Osteoblast (primary cell): Measurements from ENCODE around the gene GH1. TPM values are rescaled to one million over a fixed set of nuclear protein-coding genes. Genes with fewer than 3 reads are reported as not detected.

Source experiments
- DNase-seq: peaks from one replicate; pipeline ENCODE4 v3.0.0; 2011; ENCODE audit warnings: low spot score, mixed read lengths; ENCODE audit not compliant: insufficient read length; ENCODE audit errors: missing footprints
- H2AFZ ChIP-seq: 2 replicates; pipeline ENCODE4 v1.6.0; 2011; ENCODE audit warnings: mild to moderate bottlenecking, low read length
- H3K27ac ChIP-seq: 2 replicates; pipeline ENCODE4 v1.5.1; 2011; ENCODE audit warnings: mild to moderate bottlenecking, low read depth, low read length, moderate library complexity
- H3K27me3 ChIP-seq: 2 replicates; pipeline ENCODE4 v1.6.0; 2012; ENCODE audit warnings: mild to moderate bottlenecking, control low read depth, inconsistent platforms, low read length, moderate library complexity; ENCODE audit not compliant: insufficient read depth
- H3K36me3 ChIP-seq: 2 replicates; pipeline ENCODE4 v1.5.1; 2011; ENCODE audit warnings: mild to moderate bottlenecking, low read length, control low read depth, moderate library complexity; ENCODE audit not compliant: insufficient read depth
- H3K4me1 ChIP-seq: 2 replicates; pipeline ENCODE4 v1.5.1; 2011; ENCODE audit warnings: mild to moderate bottlenecking, low read length, control low read depth, moderate library complexity; ENCODE audit not compliant: insufficient read depth
- H3K4me2 ChIP-seq: 2 replicates; pipeline ENCODE4 v1.6.0; 2011; ENCODE audit warnings: mild to moderate bottlenecking, low read length; ENCODE audit not compliant: insufficient read depth
- H3K4me3 ChIP-seq: fragments of 200-600 bp; sonication (generic); 3 replicates; pipeline ENCODE4 v1.5.1; 2012; ENCODE audit warnings: mild to moderate bottlenecking, low read length, inconsistent platforms; ENCODE audit not compliant: insufficient read depth
- H3K79me2 ChIP-seq: 2 replicates; pipeline ENCODE4 v1.6.0; 2012; ENCODE audit warnings: mild to moderate bottlenecking, low read length, control low read depth, inconsistent platforms; ENCODE audit not compliant: insufficient read depth
- H3K9me3 ChIP-seq: 2 replicates; pipeline ENCODE4 v1.5.1; 2011; ENCODE audit warnings: low read depth, low read length, control low read depth
- H4K20me1 ChIP-seq: 2 replicates; pipeline ENCODE4 v1.6.0; 2012; ENCODE audit warnings: mild to moderate bottlenecking, low read length, control low read depth; ENCODE audit not compliant: insufficient read depth
- total RNA-seq: library from RNA; depleted of rRNA; stranded (reverse); fragments of >200 nt; gene quantifications from 2 replicates; pipeline ENCODE4 v1.2.3, GENCODE V29; 2012
- TF ChIP-seq, protein P1 (sequence below): IDR thresholded peaks from 2 replicates; pipeline ENCODE4 v1.5.1; 2011; ENCODE audit warnings: mild to moderate bottlenecking, low read depth, low read length, moderate library complexity; ENCODE audit errors: extremely low read depth

GH1 gene
- total RNA-seq, 1 donor, result not detected

DNA sequence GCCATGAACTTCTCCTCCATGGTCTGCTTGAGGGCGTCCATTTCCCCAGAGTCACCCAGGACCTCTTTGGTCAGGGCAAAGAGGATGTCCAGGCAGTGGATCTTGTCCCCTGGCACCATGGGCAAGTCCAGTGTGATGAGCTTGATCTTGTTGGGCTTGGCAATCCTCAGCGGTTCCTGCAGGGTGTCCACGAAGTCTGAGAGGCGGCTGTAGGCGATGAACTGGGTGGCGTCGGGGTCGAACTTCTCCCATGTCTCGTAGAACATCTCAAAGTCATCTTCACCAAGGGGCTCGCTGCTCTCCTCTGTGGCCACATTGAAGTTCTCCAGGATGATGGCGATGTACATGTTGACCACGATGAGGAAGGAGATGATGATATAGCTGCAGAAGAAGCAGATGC lies 22.5 kb upstream of the GH1 start:
- Histone ChIP-seq H3K4me3 (no peak overlapping the region), H3K4me1 (no peaks in the 10 kb centered on the region), H2AFZ (no peak overlapping the region), H3K79me2 (no peaks in the 10 kb centered on the region), H3K36me3 (no peaks in the 10 kb centered on the region), H3K9me3 (no peaks in the 10 kb centered on the region), H4K20me1 (no peaks in the 10 kb centered on the region), H3K27ac (no peak overlapping the region), H3K4me2 (no peak overlapping the region), H3K27me3 (no peaks in the 10 kb centered on the region)
- peak; percentile 43 for DNase-seq
- TF ChIP-seq, protein P1, sequence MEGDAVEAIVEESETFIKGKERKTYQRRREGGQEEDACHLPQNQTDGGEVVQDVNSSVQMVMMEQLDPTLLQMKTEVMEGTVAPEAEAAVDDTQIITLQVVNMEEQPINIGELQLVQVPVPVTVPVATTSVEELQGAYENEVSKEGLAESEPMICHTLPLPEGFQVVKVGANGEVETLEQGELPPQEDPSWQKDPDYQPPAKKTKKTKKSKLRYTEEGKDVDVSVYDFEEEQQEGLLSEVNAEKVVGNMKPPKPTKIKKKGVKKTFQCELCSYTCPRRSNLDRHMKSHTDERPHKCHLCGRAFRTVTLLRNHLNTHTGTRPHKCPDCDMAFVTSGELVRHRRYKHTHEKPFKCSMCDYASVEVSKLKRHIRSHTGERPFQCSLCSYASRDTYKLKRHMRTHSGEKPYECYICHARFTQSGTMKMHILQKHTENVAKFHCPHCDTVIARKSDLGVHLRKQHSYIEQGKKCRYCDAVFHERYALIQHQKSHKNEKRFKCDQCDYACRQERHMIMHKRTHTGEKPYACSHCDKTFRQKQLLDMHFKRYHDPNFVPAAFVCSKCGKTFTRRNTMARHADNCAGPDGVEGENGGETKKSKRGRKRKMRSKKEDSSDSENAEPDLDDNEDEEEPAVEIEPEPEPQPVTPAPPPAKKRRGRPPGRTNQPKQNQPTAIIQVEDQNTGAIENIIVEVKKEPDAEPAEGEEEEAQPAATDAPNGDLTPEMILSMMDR, result no peak

DNA sequence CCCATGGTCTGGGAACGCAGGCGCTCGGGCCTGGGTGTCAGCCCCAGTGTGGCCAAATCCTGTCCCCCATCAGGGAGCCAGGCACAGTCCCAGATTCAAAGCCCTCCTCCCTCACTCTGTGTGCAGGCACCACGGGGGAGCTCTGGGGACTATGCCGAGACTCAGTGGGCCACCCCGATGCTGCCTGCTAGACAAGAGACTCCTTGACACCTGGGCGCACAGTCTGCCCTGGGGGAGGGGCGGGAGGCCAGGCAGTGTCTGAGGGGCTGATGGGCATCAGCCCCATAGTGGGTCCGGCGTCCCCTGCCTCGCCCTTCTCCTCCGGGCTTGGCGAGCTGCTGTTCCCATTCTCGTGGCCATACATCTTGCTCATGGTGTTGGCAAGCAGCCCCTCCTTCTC lies 21.9 kb upstream of the GH1 start:
- DNase-seq, result peak; percentile 64

DNA sequence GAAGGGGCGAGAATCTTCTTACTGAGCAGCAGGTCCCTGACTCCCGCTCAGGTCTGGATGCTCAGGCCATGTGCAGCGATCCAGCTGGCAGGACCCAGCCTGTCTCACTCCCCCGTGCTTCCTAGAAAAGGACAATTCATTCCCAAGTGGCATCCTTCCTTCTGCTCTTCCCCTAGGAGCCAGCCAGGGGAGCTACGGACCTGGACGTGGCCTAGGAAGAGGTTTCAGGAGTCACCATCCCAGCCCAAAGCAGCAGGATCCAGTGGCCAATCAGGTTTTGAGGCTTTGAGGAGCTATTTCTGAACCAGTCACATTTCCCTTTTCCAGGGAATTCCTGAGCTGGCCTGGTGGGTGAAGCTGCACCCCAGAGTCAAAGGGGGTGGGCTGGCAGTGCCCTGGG lies 21.2 kb upstream of the GH1 start:
- TF ChIP-seq, protein P1, result no peak
- H3K4me2 ChIP-seq, result no peak overlapping the region
- H3K4me1 ChIP-seq, result no peaks in the 10 kb centered on the region
- H3K27me3 ChIP-seq, result no peaks in the 10 kb centered on the region
- no peak overlapping the region for H3K4me3 ChIP-seq
- no peaks in the 10 kb centered on the region for H3K79me2 ChIP-seq
- peak; percentile 68 for DNase-seq
- H4K20me1 ChIP-seq, result no peaks in the 10 kb centered on the region
- H3K36me3 ChIP-seq, result no peaks in the 10 kb centered on the region
- H3K9me3 ChIP-seq, result no peaks in the 10 kb centered on the region
- no peak overlapping the region for H3K27ac ChIP-seq
- no peak overlapping the region for H2AFZ ChIP-seq

More for the DNA sequence above, 21.9 kb upstream of the GH1 start:
- Histone ChIP-seq H3K4me2 (no peak overlapping the region), H3K36me3 (no peaks in the 10 kb centered on the region), H3K9me3 (no peaks in the 10 kb centered on the region), H3K79me2 (no peaks in the 10 kb centered on the region), H3K27ac (no peak overlapping the region), H3K4me3 (no peak overlapping the region), H3K4me1 (no peaks in the 10 kb centered on the region), H3K27me3 (no peaks in the 10 kb centered on the region), H2AFZ (no peak overlapping the region), H4K20me1 (no peaks in the 10 kb centered on the region)
- TF ChIP-seq, protein P1, result no peak

DNA sequence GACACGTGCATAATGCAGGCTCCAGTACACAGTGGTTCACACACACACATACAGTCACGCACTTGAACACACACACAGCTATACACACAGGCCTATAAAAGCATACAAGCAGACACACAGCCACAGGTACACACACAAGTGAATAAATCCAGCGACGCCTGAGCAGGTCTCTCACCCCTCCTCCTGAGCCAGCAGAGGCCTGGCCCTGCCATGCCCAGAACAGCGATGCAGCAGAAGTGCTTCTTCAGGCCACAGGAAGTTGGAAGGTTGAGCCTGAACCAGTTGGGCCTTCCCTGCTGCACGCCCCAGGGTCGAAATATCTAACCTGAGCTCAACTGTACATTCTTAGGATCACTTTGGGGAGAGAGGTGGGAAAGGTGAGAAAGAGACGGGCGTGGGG lies 20.8 kb upstream of the GH1 start:
- H3K4me3 ChIP-seq, result no peak overlapping the region
- TF ChIP-seq, protein P1, result no peak
- no peaks in the 10 kb centered on the region for H3K36me3 ChIP-seq
- H2AFZ ChIP-seq, result no peak overlapping the region
- no peaks in the 10 kb centered on the region for H3K27me3 ChIP-seq
- H3K27ac ChIP-seq, result no peak overlapping the region
- peak; percentile 44 for DNase-seq
- H3K4me2 ChIP-seq, result no peak overlapping the region
- H3K4me1 ChIP-seq, result no peaks in the 10 kb centered on the region
- no peaks in the 10 kb centered on the region for H3K79me2 ChIP-seq
- no peaks in the 10 kb centered on the region for H4K20me1 ChIP-seq
- no peaks in the 10 kb centered on the region for H3K9me3 ChIP-seq
